H1 (cell line): ENCODE results near the gene DENND10. TPM values are rescaled to one million over a fixed set of nuclear protein-coding genes. Genes with fewer than 3 reads are reported as not detected.

Experiments
- CTCF ChIA-PET: fragments of 300-600 bp; sonication (Branson Sonifier 250); formaldehyde crosslinking; loops from one replicate; lab custom pipeline; 2021; ENCODE audit not compliant: partially characterized antibody; lab: Charles Lee
- POLR2A ChIA-PET: fragments of 300-600 bp; sonication (Branson Sonifier 250); formaldehyde crosslinking; loops from one replicate; lab custom pipeline; 2021; ENCODE audit warnings: inconsistent platforms; ENCODE audit not compliant: partially characterized antibody; lab: Charles Lee
- DNase-seq, 2 experiments: peaks; one replicate each; pipeline versions ENCODE4 v3.0.0 to v3.0.0-alpha.2; 2010 to 2022; ENCODE audit warnings: low spot score in 2 of 2, low read depth in 1 of 2, mixed read lengths in 1 of 2
- FAIRE-seq: peaks from 2 replicates; lab custom pipeline; 2011; peaks lifted over from hg19 to GRCh38; lab: Jason Lieb, UNC
- H2AFZ ChIP-seq: 2 replicates; pipeline ENCODE4 v1.8.1; 2012; ENCODE audit warnings: low read length, inconsistent platforms
- H2AK5ac ChIP-seq: 2 replicates; pipeline ENCODE4 v1.6.1; 2013; ENCODE audit warnings: low read depth, low read length
- H2BK120ac ChIP-seq: replicated peaks from 2 replicates; pipeline ENCODE3; 2013; ENCODE audit warnings: low read depth, low read length, inconsistent platforms
- H2BK12ac ChIP-seq: 2 replicates; pipeline ENCODE4 v1.6.1; 2013; ENCODE audit warnings: low read depth, low read length
- H2BK15ac ChIP-seq: 2 replicates; pipeline ENCODE4 v1.6.1; 2013; ENCODE audit warnings: low read length
- H2BK20ac ChIP-seq: 2 replicates; pipeline ENCODE4 v1.6.1; 2013; ENCODE audit warnings: low read length
- H2BK5ac ChIP-seq: 2 replicates; pipeline ENCODE4 v1.6.1; 2013; ENCODE audit warnings: low read depth, low read length
- H3K14ac ChIP-seq: 2 replicates; pipeline ENCODE4 v1.6.1; 2013; ENCODE audit warnings: inconsistent platforms; ENCODE audit not compliant: insufficient read length
- H3K18ac ChIP-seq: 2 replicates; pipeline ENCODE4 v1.6.1; 2013; ENCODE audit warnings: low read length; ENCODE audit errors: extremely low read depth
- H3K23ac ChIP-seq: 2 replicates; pipeline ENCODE4 v1.6.1; 2013; ENCODE audit warnings: inconsistent platforms; ENCODE audit not compliant: insufficient read length
- H3K23me2 ChIP-seq: 2 replicates; pipeline ENCODE4 v1.6.1; 2013; ENCODE audit warnings: low read depth, low read length
- H3K27ac ChIP-seq: 2 replicates; pipeline ENCODE4 v1.6.1; 2011; ENCODE audit warnings: low read depth, low read length, inconsistent platforms
- H3K27me3 ChIP-seq, 4 experiments: replicated peaks in 1 of 4; 1 replicate in 1 of 4; 2 replicates in 3 of 4; pipeline versions ENCODE4 v1.6.1 to v1.8.1; 2011 to 2013; ENCODE audit warnings: low read length in 3 of 4, mild to moderate bottlenecking in 3 of 4, inconsistent platforms in 2 of 4, mixed read lengths in 2 of 4, moderate library complexity in 1 of 4; ENCODE audit not compliant: control insufficient read depth in 3 of 4, insufficient read depth in 3 of 4; ENCODE audit errors: extremely low read depth in 1 of 4
- H3K36me3 ChIP-seq, 4 experiments: 2 replicates each; pipeline versions ENCODE4 v1.6.1 to v1.8.1; 2011 to 2013; ENCODE audit warnings: mild to moderate bottlenecking in 4 of 4, low read length in 3 of 4, moderate library complexity in 2 of 4, control low read depth in 1 of 4, inconsistent platforms in 1 of 4; ENCODE audit not compliant: insufficient read depth in 4 of 4, control insufficient read depth in 2 of 4
- H3K4ac ChIP-seq: replicated peaks from 2 replicates; pipeline ENCODE3; 2013; ENCODE audit warnings: low read length, low read depth, mixed read lengths, inconsistent platforms; ENCODE audit not compliant: insufficient read length
- H3K4me1 ChIP-seq, 4 experiments: replicated peaks in 1 of 4; 1 replicate in 1 of 4; 2 replicates in 3 of 4; pipeline versions ENCODE4 v1.6.1 to v1.8.1; 2011 to 2013; ENCODE audit warnings: low read length in 3 of 4, inconsistent platforms in 2 of 4, mixed read lengths in 1 of 4; ENCODE audit not compliant: insufficient read depth in 4 of 4, control insufficient read depth in 3 of 4
- H3K4me2 ChIP-seq, 2 experiments: 2 replicates each; pipeline versions ENCODE4 v1.6.1 to v1.8.1; 2011 to 2013; ENCODE audit warnings: low read depth in 2 of 2, low read length in 2 of 2, control low read depth in 1 of 2, inconsistent platforms in 1 of 2, mild to moderate bottlenecking in 1 of 2; ENCODE audit not compliant: insufficient read depth in 1 of 2
- H3K4me3 ChIP-seq, 4 experiments: fragments of 200-600, 300-600 bp in 1 of 4; sonication (generic), shearing (Covaris generic), sonication (Bioruptor Twin) in 1 of 4; 2 replicates each; pipeline versions ENCODE4 v1.5.1 to v1.8.1; 2011 to 2016; ENCODE audit warnings: low read length in 4 of 4, low read depth in 3 of 4, control low read depth in 2 of 4, inconsistent platforms in 2 of 4, mild to moderate bottlenecking in 2 of 4, mixed read lengths in 1 of 4, moderate library complexity in 1 of 4; ENCODE audit not compliant: insufficient read depth in 2 of 4; ENCODE audit errors: extremely low read depth in 1 of 4
- H3K56ac ChIP-seq: replicated peaks from 2 replicates; pipeline ENCODE3; 2013; ENCODE audit warnings: low read depth, mild to moderate bottlenecking, mixed read lengths, low read length, inconsistent platforms; ENCODE audit not compliant: insufficient read length
- H3K79me1 ChIP-seq: 2 replicates; pipeline ENCODE4 v1.6.1; 2013; ENCODE audit warnings: low read depth, low read length, control low read depth
- H3K79me2 ChIP-seq, 2 experiments: 2 replicates each; pipeline versions ENCODE4 v1.6.1 to v1.8.1; 2012 to 2013; ENCODE audit warnings: low read length in 2 of 2, mild to moderate bottlenecking in 2 of 2, inconsistent platforms in 1 of 2; ENCODE audit not compliant: insufficient read depth in 2 of 2, control insufficient read depth in 1 of 2
- H3K9ac ChIP-seq, 4 experiments: replicated peaks in 1 of 4; 1 replicate in 1 of 4; 2 replicates in 3 of 4; pipeline versions ENCODE4 v1.6.1 to v1.8.1; 2011 to 2013; ENCODE audit warnings: low read depth in 3 of 4, low read length in 3 of 4, control low read depth in 2 of 4, mild to moderate bottlenecking in 2 of 4, moderate library complexity in 2 of 4, inconsistent platforms in 1 of 4; ENCODE audit errors: extremely low read depth in 1 of 4
- H3K9me3 ChIP-seq, 2 experiments: 2 replicates each; pipeline versions ENCODE4 v1.6.1 to v1.8.1; 2012 to 2013; ENCODE audit warnings: mild to moderate bottlenecking in 2 of 2, moderate library complexity in 2 of 2, control low read depth in 1 of 2, inconsistent platforms in 1 of 2, low read depth in 1 of 2, low read length in 1 of 2, mixed read lengths in 1 of 2; ENCODE audit not compliant: insufficient read depth in 2 of 2
- H4K20me1 ChIP-seq, 2 experiments: replicated peaks in 1 of 2; 2 replicates each; pipeline versions ENCODE3 to v1.8.1; 2011 to 2013; ENCODE audit warnings: inconsistent platforms in 2 of 2, low read length in 2 of 2, mild to moderate bottlenecking in 1 of 2; ENCODE audit not compliant: insufficient read depth in 2 of 2, control insufficient read depth in 1 of 2
- H4K5ac ChIP-seq: 2 replicates; pipeline ENCODE4 v1.6.1; 2013; ENCODE audit warnings: low read length, low read depth, mixed read lengths, inconsistent platforms; ENCODE audit not compliant: insufficient read length
- H4K8ac ChIP-seq: 2 replicates; pipeline ENCODE4 v1.8.0; 2013; ENCODE audit warnings: mild to moderate bottlenecking, moderate library complexity, low read length, inconsistent platforms; ENCODE audit not compliant: insufficient read depth; ENCODE audit errors: extremely low read depth
- H4K91ac ChIP-seq: replicated peaks from 2 replicates; pipeline ENCODE3; 2013; ENCODE audit warnings: low read length, mixed read lengths, inconsistent platforms; ENCODE audit not compliant: insufficient read length
- ATF3 ChIP-seq: IDR thresholded peaks from 2 replicates; pipeline ENCODE4 v1.6.1; 2011; ENCODE audit warnings: low read depth, mild to moderate bottlenecking, low read length; ENCODE audit not compliant: insufficient read depth
- BACH1 ChIP-seq: IDR thresholded peaks from 2 replicates; pipeline ENCODE4 v1.6.1; 2012; ENCODE audit warnings: low read length, improper control_type of control experiment
- BRCA1 ChIP-seq: IDR thresholded peaks from 2 replicates; pipeline ENCODE4 v1.6.1; 2012; ENCODE audit warnings: low read depth, low read length, improper control_type of control experiment
- CTBP2 ChIP-seq: IDR thresholded peaks from 2 replicates; pipeline ENCODE4 v1.7.0; 2011; ENCODE audit warnings: borderline replicate concordance, mild to moderate bottlenecking, moderate library complexity, mixed read lengths, low read length; ENCODE audit not compliant: insufficient read depth, insufficient read length
- E2F6 ChIP-seq: IDR thresholded peaks from 2 replicates; pipeline ENCODE4 v1.6.1; 2012; ENCODE audit warnings: inconsistent platforms
- EP300 ChIP-seq, 2 experiments: IDR thresholded peaks; 1 replicate in 1 of 2; 2 replicates in 1 of 2; pipeline ENCODE4 v1.6.1; 2011 to 2012; ENCODE audit warnings: low read depth in 2 of 2, low read length in 2 of 2, mild to moderate bottlenecking in 2 of 2, borderline replicate concordance in 1 of 2, inconsistent platforms in 1 of 2, moderate library complexity in 1 of 2
- GTF2F1 ChIP-seq: IDR thresholded peaks from 2 replicates; pipeline ENCODE4 v1.6.1; 2012; ENCODE audit warnings: low read depth, low read length, improper control_type of control experiment, borderline replicate concordance
- KDM1A ChIP-seq: fragments of 200-600, 300-600 bp; sonication (generic); IDR thresholded peaks from 2 replicates; pipeline ENCODE4 v1.7.1; 2016; ENCODE audit warnings: mild to moderate bottlenecking, low read length, borderline replicate concordance
- WGBS, 2 experiments: shearing (Covaris generic) in 1 of 2; methylation state at CpG; one replicate each; pipeline versions ENCODE4 v1.1.6 to v1.1.7; 2013 to 2015; ENCODE audit warnings: low lambda C conversion rate in 2 of 2, mixed read lengths in 2 of 2, inconsistent platforms in 1 of 2, low coverage in 1 of 2, missing lambda C conversion rate in 1 of 2; ENCODE audit not compliant: insufficient replicate concordance in 2 of 2, insufficient coverage in 1 of 2, insufficient read length in 1 of 2; ENCODE audit errors: extremely low coverage in 1 of 2, missing lambda C conversion rate in 1 of 2; 5-methylcytosine and 5-hydroxymethylcytosine counted together
- polyA plus RNA-seq, 7 experiments: library from polyadenylated mRNA; depleted of rRNA in 3 of 7; stranded (reverse) in 5 of 7; unstranded in 2 of 7; fragments of >200 nt in 5 of 7; fragments of 200-250 nt in 2 of 7; gene quantifications; 1 replicate in 5 of 7; 2 replicates in 1 of 7; 4 replicates in 1 of 7; pipeline versions ENCODE4 v1.2.1 to v1.2.3, GENCODE V29; 2011 to 2013; ENCODE audit warnings: missing spikeins in 2 of 7, mixed read lengths in 2 of 7
- total RNA-seq: library from RNA; stranded (reverse); fragmentation: NEBNext Ultra II Directional; extraction: Animal tissue kit (Norgen Biotek cat#: 25700); gene quantifications from 2 replicates; pipeline ENCODE4 v1.2.1, GENCODE V29; 2021

The DENND10 gene
- total and polyA plus RNA-seq, 2 of the 8 experiments (the other 6 are each of a cell fraction or from before 2014, with no cell fraction given): 49.3 to 64.4 TPM

GRCh38 chr10:119055472-119055871 is 48.4 kb upstream of the DENND10 start:
- Histone ChIP-seq H3K9ac (no peak overlapping the region), H3K9me3 (no peaks in the 10 kb centered on the region), H3K23me2 (no peaks in the 10 kb centered on the region), H3K18ac (no peak overlapping the region), H2AK5ac (no peak overlapping the region), H4K91ac (no peak overlapping the region), H3K14ac (no peak overlapping the region), H3K4me1 (no peaks in the 10 kb centered on the region), H3K27ac (no peak overlapping the region), H3K4me3 (no peak overlapping the region), H2BK5ac (no peak overlapping the region), H4K5ac (no peak overlapping the region), H2BK15ac (no peak overlapping the region), H3K56ac (no peak overlapping the region), H2BK120ac (no peak overlapping the region), H2BK12ac (no peak overlapping the region), H4K20me1 (peaks cover 7 to 9% of the 10 kb centered on the region in 2 experiments), H2AFZ (no peak overlapping the region), H3K4me2 (no peak overlapping the region), H3K27me3 (no peaks in the 10 kb centered on the region), H3K36me3 (peaks cover 47 to 100% (median 86%) of the 10 kb centered on the region in 4 experiments), H3K79me1 (peaks cover 6% of the 10 kb centered on the region; the same call in 1 of the 2 replicates), H4K8ac (no peak overlapping the region; the same call in 1 of the 2 replicates), H3K23ac (no peak overlapping the region), H3K79me2 (peaks cover 0 to 81% of the 10 kb centered on the region in 2 experiments; a peak in 3 of 4 replicates), H2BK20ac (no peak overlapping the region), H3K4ac (no peak overlapping the region)
- ChIA-PET POLR2A (no interaction called here), CTCF (no interaction called here)
- no peak for FAIRE-seq
- WGBS, 2 experiments: 96% methylated on average over 1 of the region's 1 CpG; no CpG with 5 or more reads in 1 of the 2 experiments
- no peak for TF ChIP-seq BRCA1
- TF ChIP-seq ATF3: no peak
- no peak for TF ChIP-seq EP300 (IDR thresholded peaks at IDR 0.05; ENCODE audit: borderline replicate concordance in 1 of 2, low read depth in 2 of 2, low read length in 2 of 2)
- TF ChIP-seq BACH1: no peak
- TF ChIP-seq KDM1A: no peak
- no peak for TF ChIP-seq CTBP2
- TF ChIP-seq GTF2F1: no peak
- no peak for TF ChIP-seq E2F6
- DNase-seq: no peak
